Naive thymus-derived CD8-positive, alpha-beta T cell (primary cell): ENCODE data around the gene KPNA3. TPM values are rescaled to one million over a fixed set of nuclear protein-coding genes. Genes with fewer than 3 reads are reported as not detected.
"Not testable (repeated sequence)": the region's sequence is repeated elsewhere in the genome, so short reads cannot be mapped to it uniquely, and the experiment has no call there.

Experiments used
- ATAC-seq, 2 donors: fragments of 150-1000 bp; cut with Tn5 transposase in 1 of 2; sonication (Bioruptor Pico), chemical (Tn5 transposase) in 1 of 2; 1 replicate in 1 of 2; 2 replicates in 1 of 2; pipeline ENCODE4 v1.10.0; 2021; ENCODE audit warnings: mild to moderate bottlenecking in 2 of 2, moderate library complexity in 2 of 2
- POLR2A ChIA-PET: fragments of 350-600 bp; sonication (Branson Sonifier 250); formaldehyde crosslinking; loops from one replicate; lab custom pipeline; 2021; ENCODE audit warnings: antibody characterized with exemption; lab: Charles Lee
- DNase-seq, 10 donors: peaks; one replicate each; pipeline versions ENCODE4 v3.0.0 to v3.0.0-alpha.2; 2020 to 2022
- H3K27ac Mint-ChIP-seq, 10 donors: one replicate each; pipeline ENCODE4 v1.8.0; 2020 to 2022; ENCODE audit warnings: mild to moderate bottlenecking in 10 of 10, mixed read lengths in 10 of 10, moderate library complexity in 4 of 10, inconsistent platforms in 1 of 10
- H3K27me3 Mint-ChIP-seq, 5 donors: one replicate each; pipeline ENCODE4 v1.8.0; 2021 to 2022; ENCODE audit warnings: mixed read lengths in 5 of 5
- H3K36me3 Mint-ChIP-seq, 3 donors: one replicate each; pipeline ENCODE4 v1.8.0; 2020 to 2022; ENCODE audit warnings: mixed read lengths in 3 of 3, mild to moderate bottlenecking in 2 of 3, inconsistent platforms in 1 of 3
- H3K4me1 Mint-ChIP-seq, 4 donors: one replicate each; pipeline ENCODE4 v1.8.0; 2021 to 2022; ENCODE audit warnings: mixed read lengths in 4 of 4
- H3K4me3 Mint-ChIP-seq, 10 donors: one replicate each; pipeline ENCODE4 v1.8.0; 2020 to 2022; ENCODE audit warnings: mild to moderate bottlenecking in 10 of 10, mixed read lengths in 10 of 10, moderate library complexity in 6 of 10, inconsistent platforms in 1 of 10
- H3K9me3 Mint-ChIP-seq, 9 donors: one replicate each; pipeline ENCODE4 v1.8.0; 2020 to 2022; ENCODE audit warnings: mixed read lengths in 9 of 9, mild to moderate bottlenecking in 3 of 9, inconsistent platforms in 1 of 9, moderate library complexity in 1 of 9
- polyA plus RNA-seq, 3 donors: library from polyadenylated mRNA; unstranded; fragments of 300-500 nt; fragmentation: Illumina TruSeq; gene quantifications; one replicate each; pipeline ENCODE4 v1.2.3, GENCODE V29; 2021
- total RNA-seq, 8 experiments: library from RNA in 2 of 8; stranded (reverse) in 2 of 8; gene quantifications; one replicate each; pipeline ENCODE4 v1.2.3 and lab custom pipeline; 2021 to 2026

The KPNA3 gene
- total and polyA plus RNA-seq, 5 experiments from 2014 or later, result 20.2 to 27.3 (median 22.7) TPM

DNA sequence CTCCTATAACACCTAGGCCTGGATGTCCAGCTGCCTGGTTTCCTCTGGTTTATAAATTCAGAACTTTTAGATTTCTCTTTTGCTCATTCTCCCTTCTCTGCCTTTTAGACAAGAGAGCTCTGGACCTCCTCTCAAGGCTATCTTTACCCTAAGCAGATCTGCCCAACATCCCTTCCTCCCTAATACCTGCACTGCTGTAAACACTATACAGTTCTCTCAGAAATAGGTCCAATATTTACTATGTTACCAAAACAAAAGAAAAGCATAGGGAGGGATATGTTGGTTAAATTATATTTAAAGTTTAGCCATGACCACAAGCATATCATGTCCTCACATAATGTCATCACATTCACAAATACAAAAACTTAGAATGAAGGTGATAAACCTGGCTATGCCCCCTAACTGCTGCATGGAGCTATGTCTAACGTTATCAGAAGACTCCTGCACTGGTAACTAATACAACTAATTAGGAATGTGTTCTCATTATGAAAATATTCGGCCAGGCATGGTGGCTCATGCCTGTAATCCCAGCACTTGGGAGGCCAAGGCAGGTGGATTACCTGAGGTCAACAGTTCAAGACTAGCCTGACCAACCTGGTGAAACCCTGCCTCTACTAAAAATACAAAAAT is 18.0 kb downstream of the KPNA3 start:
- H3K4me3 Mint-ChIP-seq, result no peak overlapping the region
- H3K27me3 Mint-ChIP-seq, result no peaks in the 10 kb centered on the region
- H3K36me3 Mint-ChIP-seq, result peaks cover 0 to 11% (median 3%) of the 10 kb centered on the region in 3 donors
- H3K27ac Mint-ChIP-seq, result peak overlapping the region in 1 of 10 donors; percentile 41
- POLR2A ChIA-PET, result no interaction called here
- DNase-seq (no peak), ATAC-seq (no peak)
- peaks cover 23 to 65% (median 55%) of the 10 kb centered on the region in 4 donors for H3K4me1 Mint-ChIP-seq
- no peaks in the 10 kb centered on the region for H3K9me3 Mint-ChIP-seq

GRCh38 chr13:49772828-49773227 is 19.7 kb downstream of the KPNA3 start:
- Mint-ChIP-seq H3K9me3 (no peaks in the 10 kb centered on the region), H3K27ac (no peak overlapping the region), H3K27me3 (no peaks in the 10 kb centered on the region), H3K4me3 (no peak overlapping the region), H3K36me3 (peaks cover 0 to 11% (median 3%) of the 10 kb centered on the region in 3 donors), H3K4me1 (peaks cover 19 to 60% (median 51%) of the 10 kb centered on the region in 4 donors)
- DNase-seq, result no peak
- ATAC-seq, result no peak
- POLR2A ChIA-PET, result no interaction called here

DNA sequence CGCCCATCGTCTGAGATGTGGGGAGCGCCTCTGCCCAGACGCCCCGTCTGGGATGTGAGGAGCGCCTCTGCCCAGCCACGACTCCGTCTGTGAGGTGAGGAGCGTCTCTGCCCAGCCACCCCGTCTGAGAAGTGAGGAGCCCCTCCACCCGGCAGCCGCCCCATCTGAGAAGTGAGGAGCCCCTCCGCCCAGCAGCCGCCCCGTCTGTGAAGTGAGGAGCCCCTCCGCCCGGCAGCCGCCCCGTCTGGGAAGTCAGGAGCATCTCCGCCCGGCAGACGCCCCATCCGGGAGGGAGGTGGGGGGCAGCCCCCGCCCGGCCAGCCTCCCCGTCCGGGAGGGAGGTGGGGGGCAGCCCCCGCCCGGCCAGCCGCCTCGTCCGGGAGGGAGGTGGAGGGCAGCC is 30.7 kb downstream of the KPNA3 start:
- DNase-seq, H3K27ac Mint-ChIP-seq, POLR2A ChIA-PET, H3K27me3 Mint-ChIP-seq, H3K4me3 Mint-ChIP-seq, ATAC-seq: not testable (repeated sequence)
- Mint-ChIP-seq H3K4me1 (peaks cover 28 to 50% (median 45%) of the 10 kb centered on the region in 4 donors), H3K36me3 (peaks cover 15 to 25% (median 19%) of the 10 kb centered on the region in 3 donors), H3K9me3 (peaks cover 0 to 14% (median 0%) of the 10 kb centered on the region in 9 donors)

GRCh38 chr13:49760558-49760957 is 31.9 kb downstream of the KPNA3 start:
- Mint-ChIP-seq H3K36me3 (peaks cover 15 to 25% (median 19%) of the 10 kb centered on the region in 3 donors), H3K4me3 (no peak overlapping the region), H3K4me1 (peaks cover 32 to 56% (median 50%) of the 10 kb centered on the region in 4 donors), H3K27ac (peak overlapping the region in 4 of 10 donors; percentile 4 to 80 (median 52)), H3K27me3 (no peaks in the 10 kb centered on the region), H3K9me3 (peaks cover 0 to 14% (median 0%) of the 10 kb centered on the region in 9 donors)
- DNase-seq (no peak), ATAC-seq (no peak)
- POLR2A ChIA-PET, result no interaction called here

DNA sequence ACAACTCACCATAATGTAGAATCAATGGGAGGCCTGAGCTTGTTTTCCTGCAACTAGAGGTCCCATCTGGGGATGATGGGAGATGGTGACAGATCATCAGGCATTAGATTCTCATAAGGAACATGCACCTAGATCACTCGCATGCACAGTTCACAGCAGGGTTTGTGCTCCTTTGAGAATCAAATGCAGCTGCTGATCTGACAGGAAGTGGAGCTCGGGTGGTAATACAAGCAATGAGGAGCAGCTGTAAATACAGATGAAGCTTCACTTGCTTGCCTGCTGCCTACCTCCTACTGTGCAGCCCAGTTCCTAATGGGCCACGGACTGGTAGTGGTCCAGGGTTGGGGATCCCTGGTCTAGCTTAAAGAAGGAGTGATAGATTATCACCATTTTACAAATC is 33.0 kb downstream of the KPNA3 start:
- DNase-seq (peak in 1 of 10 donors; percentile 7), ATAC-seq (no peak)
- Mint-ChIP-seq H3K27ac (peak overlapping the region in 5 of 10 donors; percentile 4 to 82 (median 54)), H3K9me3 (peaks cover 0 to 14% (median 0%) of the 10 kb centered on the region in 9 donors), H3K4me3 (peak overlapping the region in 4 of 10 donors; percentile 18 to 54 (median 36)), H3K27me3 (no peaks in the 10 kb centered on the region), H3K4me1 (peaks cover 32 to 58% (median 53%) of the 10 kb centered on the region in 4 donors), H3K36me3 (peaks cover 9 to 25% (median 18%) of the 10 kb centered on the region in 3 donors)
- POLR2A ChIA-PET, result no interaction called here

DNA sequence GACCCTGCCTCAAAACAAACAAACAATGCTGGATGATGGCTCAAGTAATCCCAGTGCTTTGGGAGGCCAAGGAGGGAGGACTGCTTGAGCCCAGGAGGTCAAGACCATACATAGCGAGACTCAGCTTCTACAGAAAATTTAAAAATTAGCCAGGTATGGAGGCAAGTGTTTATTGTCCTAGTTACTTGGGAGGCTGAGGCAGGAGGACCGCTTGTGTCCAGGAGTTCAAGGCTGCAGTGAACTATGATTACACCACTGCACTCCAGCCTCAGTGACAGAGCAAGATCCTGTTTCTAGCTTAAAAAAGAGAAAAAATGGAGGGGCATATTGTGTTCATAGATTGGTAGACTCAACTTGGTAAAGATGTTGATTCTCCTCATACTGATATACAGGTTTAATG is 36.2 kb downstream of the KPNA3 start:
- H3K9me3 Mint-ChIP-seq, result peaks cover 0 to 14% (median 0%) of the 10 kb centered on the region in 9 donors
- peaks cover 6 to 21% (median 13%) of the 10 kb centered on the region in 3 donors for H3K36me3 Mint-ChIP-seq
- DNase-seq (no peak), ATAC-seq (no peak)
- H3K27ac Mint-ChIP-seq, result no peak overlapping the region
- peaks cover 35 to 81% (median 69%) of the 10 kb centered on the region in 4 donors for H3K4me1 Mint-ChIP-seq
- no peak overlapping the region for H3K4me3 Mint-ChIP-seq
- H3K27me3 Mint-ChIP-seq, result no peaks in the 10 kb centered on the region
- POLR2A ChIA-PET, result no interaction called here

- Mint-ChIP-seq H3K27me3 (no peaks in the 10 kb centered on the region), H3K9me3 (no peaks in the 10 kb centered on the region), H3K4me1 (peaks cover 34 to 81% (median 69%) of the 10 kb centered on the region in 4 donors), H3K27ac (peak overlapping the region in 1 of 10 donors; percentile 49), H3K36me3 (peaks cover 0 to 14% (median 12%) of the 10 kb centered on the region in 3 donors), H3K4me3 (peak overlapping the region in 1 of 10 donors; percentile 50)
- POLR2A ChIA-PET, result interaction anchor here (0.6 kb wide), 1 partner anchor 11 kb away, joined by 3 read pairs; no protein-coding TSS in a partner anchor
- no peak for DNase-seq
- ATAC-seq, result no peak
These were observed 38.3 kb downstream of the KPNA3 start for GRCh38 chr13:49754146-49754545.

DNA sequence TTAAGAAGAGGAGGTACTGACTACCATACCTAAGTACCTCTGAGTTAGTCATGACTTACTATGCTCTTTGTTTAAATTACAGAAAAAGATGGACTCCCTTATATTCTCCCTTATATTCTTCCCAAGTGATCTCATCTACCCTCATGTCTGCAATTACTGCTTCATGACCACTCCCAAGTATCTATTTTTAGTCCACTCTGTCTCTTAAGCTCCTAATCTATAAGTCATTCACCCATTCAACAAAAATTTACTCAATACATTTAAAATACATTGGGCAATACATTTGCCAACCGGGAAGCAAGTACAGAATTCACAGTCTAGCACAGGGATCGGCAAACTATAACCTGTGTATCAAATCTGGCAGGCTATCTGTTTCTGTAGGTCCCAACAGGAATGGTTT is 42.6 kb downstream of the KPNA3 start:
- POLR2A ChIA-PET, result no interaction called here

DNA sequence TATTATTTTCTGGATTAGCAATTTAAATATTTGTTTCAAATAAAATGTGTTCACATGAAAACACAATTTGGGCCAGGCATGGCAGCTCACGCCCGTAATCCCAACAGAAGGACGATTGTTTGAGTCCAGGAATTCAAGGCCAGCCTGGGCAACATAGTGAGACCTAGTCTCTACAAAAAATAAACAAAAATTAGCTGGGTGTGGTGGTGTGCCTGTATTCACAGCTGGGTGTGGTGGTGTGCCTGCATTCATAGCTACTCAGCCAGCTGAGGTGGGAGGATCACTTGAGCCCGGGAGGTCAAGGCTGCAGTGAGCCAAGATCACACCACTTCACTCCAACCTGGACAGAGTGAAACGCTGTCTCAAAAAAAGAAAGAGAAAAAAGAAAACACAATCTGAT is 46.4 kb downstream of the KPNA3 start:
- no peak for ATAC-seq
- no peaks in the 10 kb centered on the region for H3K9me3 Mint-ChIP-seq
- H3K27me3 Mint-ChIP-seq, result no peaks in the 10 kb centered on the region
- DNase-seq, result no peak
- H3K27ac Mint-ChIP-seq, result no peak overlapping the region
- peaks cover 0 to 50% (median 7%) of the 10 kb centered on the region in 3 donors for H3K36me3 Mint-ChIP-seq
- POLR2A ChIA-PET, result no interaction called here
- H3K4me3 Mint-ChIP-seq, result no peak overlapping the region
- peaks cover 6 to 15% (median 12%) of the 10 kb centered on the region in 4 donors for H3K4me1 Mint-ChIP-seq

More for the DNA sequence above, 42.6 kb downstream of the KPNA3 start:
- Mint-ChIP-seq H3K36me3 (peaks cover 0 to 29% (median 10%) of the 10 kb centered on the region in 3 donors), H3K9me3 (no peaks in the 10 kb centered on the region), H3K27me3 (no peaks in the 10 kb centered on the region), H3K27ac (no peak overlapping the region), H3K4me1 (peaks cover 16 to 44% (median 42%) of the 10 kb centered on the region in 4 donors), H3K4me3 (no peak overlapping the region)
- ATAC-seq (no peak), DNase-seq (no peak)

- ATAC-seq (no peak), DNase-seq (no peak)
- POLR2A ChIA-PET, result no interaction called here
- no peaks in the 10 kb centered on the region for H3K27me3 Mint-ChIP-seq
- H3K36me3 Mint-ChIP-seq, result peaks cover 0 to 58% (median 13%) of the 10 kb centered on the region in 3 donors
- H3K27ac Mint-ChIP-seq, result no peak overlapping the region
- H3K9me3 Mint-ChIP-seq, result no peaks in the 10 kb centered on the region
- H3K4me3 Mint-ChIP-seq, result no peak overlapping the region
- peaks cover 0 to 5% (median 2%) of the 10 kb centered on the region in 4 donors for H3K4me1 Mint-ChIP-seq
These were observed 51.6 kb downstream of the KPNA3 start for GRCh38 chr13:49740870-49741269.

GRCh38 chr13:49739498-49740187 is 52.8 kb downstream of the KPNA3 start:
- ATAC-seq (no peak), DNase-seq (no peak)
- Mint-ChIP-seq H3K27me3 (no peaks in the 10 kb centered on the region), H3K9me3 (no peaks in the 10 kb centered on the region), H3K4me3 (no peak overlapping the region), H3K4me1 (peaks cover 0 to 5% (median 2%) of the 10 kb centered on the region in 4 donors), H3K36me3 (peaks cover 0 to 47% (median 9%) of the 10 kb centered on the region in 3 donors), H3K27ac (no peak overlapping the region)
- POLR2A ChIA-PET, result no interaction called here

DNA sequence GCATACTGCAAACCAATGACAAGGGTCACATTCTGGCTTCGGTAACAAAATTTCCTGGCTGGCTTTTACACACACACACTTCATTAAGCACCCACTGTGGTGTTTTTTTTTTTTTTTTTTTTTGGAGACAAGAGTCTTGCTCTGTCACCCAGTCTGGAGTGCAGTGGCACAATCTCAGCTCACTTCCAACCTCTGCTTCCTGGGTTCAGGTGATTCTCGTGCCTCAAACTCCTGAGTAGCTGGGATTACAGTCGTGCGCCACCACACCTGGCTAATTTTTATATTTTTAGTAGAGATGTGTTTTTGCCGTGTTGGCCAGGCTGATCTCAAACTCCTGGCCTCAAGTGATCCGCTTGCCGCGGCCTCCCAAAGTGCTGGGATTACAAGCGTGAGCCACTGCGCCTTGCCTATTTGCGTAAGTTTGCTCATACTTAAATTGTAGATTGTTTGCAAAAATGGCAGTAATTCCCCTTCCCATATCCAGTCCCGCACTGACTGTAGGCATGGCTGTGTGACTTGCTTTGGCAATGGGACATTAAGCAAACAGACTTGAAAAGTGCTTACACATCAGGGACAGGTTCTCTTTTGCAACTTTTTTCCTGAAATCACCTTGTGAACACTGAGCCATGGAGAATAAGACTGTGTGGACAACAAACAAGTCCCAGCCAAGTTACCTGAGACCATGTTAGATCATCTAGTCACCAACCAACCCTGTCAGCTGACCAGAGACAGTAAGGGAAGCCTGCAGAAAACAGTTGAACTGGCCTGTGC is 59.1 kb downstream of the KPNA3 start:
- POLR2A ChIA-PET, result no interaction called here
- DNase-seq (no peak), ATAC-seq (no peak)
- peak overlapping the region in 3 of 10 donors; percentile 31 to 36 (median 33) for H3K27ac Mint-ChIP-seq
- no peak overlapping the region for H3K4me3 Mint-ChIP-seq
- no peaks in the 10 kb centered on the region for H3K27me3 Mint-ChIP-seq
- peaks cover 0 to 2% (median 0%) of the 10 kb centered on the region in 4 donors for H3K4me1 Mint-ChIP-seq
- peaks cover 5 to 35% (median 9%) of the 10 kb centered on the region in 3 donors for H3K36me3 Mint-ChIP-seq
- H3K9me3 Mint-ChIP-seq, result no peaks in the 10 kb centered on the region
